Measurements from ENCODE around the gene RASA2. TPM values are rescaled to one million over a fixed set of nuclear protein-coding genes. Genes with fewer than 3 reads are reported as not detected.

Gene RASA2, protein sequence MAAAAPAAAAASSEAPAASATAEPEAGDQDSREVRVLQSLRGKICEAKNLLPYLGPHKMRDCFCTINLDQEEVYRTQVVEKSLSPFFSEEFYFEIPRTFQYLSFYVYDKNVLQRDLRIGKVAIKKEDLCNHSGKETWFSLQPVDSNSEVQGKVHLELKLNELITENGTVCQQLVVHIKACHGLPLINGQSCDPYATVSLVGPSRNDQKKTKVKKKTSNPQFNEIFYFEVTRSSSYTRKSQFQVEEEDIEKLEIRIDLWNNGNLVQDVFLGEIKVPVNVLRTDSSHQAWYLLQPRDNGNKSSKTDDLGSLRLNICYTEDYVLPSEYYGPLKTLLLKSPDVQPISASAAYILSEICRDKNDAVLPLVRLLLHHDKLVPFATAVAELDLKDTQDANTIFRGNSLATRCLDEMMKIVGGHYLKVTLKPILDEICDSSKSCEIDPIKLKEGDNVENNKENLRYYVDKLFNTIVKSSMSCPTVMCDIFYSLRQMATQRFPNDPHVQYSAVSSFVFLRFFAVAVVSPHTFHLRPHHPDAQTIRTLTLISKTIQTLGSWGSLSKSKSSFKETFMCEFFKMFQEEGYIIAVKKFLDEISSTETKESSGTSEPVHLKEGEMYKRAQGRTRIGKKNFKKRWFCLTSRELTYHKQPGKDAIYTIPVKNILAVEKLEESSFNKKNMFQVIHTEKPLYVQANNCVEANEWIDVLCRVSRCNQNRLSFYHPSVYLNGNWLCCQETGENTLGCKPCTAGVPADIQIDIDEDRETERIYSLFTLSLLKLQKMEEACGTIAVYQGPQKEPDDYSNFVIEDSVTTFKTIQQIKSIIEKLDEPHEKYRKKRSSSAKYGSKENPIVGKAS
- total RNA-seq, result 14.8 TPM

DNA sequence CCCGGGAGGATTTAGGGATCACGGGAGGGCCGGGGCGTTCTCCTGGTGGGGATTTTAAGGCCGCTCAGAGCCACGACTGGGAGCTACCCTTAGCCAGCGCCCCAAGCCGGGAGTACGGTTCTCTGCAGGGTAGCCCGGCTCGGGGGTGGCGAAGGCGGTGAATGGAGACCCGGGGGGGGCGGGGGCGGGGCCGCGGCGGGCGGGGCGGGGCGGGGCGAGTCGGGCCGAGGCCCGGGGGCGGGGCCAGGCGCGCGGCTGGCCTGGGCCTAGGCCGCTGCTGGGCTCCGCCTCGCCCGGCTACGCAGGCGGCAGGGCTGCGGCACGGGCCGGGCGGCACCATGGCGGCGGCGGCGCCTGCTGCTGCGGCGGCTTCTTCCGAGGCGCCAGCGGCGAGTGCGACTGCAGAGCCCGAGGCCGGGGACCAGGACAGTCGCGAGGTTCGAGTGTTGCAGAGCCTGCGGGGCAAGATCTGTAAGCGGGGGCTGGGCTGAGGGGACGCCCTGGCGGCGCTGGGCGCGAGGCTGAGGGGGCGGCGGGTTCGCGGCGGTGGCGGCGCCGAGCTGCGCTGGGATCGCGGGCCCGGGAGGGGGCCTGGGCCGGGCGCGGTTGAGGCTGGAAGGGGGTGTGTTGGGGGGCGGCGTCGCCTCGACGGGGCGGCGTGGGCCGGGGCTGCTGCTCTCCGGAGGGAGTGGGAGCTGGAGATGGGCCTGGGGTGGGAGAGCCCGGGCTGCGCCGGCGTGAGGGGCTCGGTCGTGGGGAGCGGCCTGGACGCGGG lies at the start of gene RASA2:
Gene RASA2, plus strand, starts transcription at position 282 of the 775 bp plus-strand sequence. Its CDS starts 57 bp downstream, at position 339.

Other genes with a start within 250 kb of the RASA2 start
- gene ZBTB38, start 118.5 kb upstream of the RASA2 start, total RNA-seq, result 78.5 TPM

All from metanephros (tissue), 1 donor.